Adrenal gland (tissue), 5 donors: ENCODE data around the gene CSF1R.

ENCODE experiments used
- POLR2A ChIP-seq, 2 donors: fragments of 450-650 bp; IDR thresholded peaks; one replicate each; pipeline ENCODE4 v1.6.1; 2017; ENCODE audit warnings: antibody characterized with exemption in 2 of 2, mild to moderate bottlenecking in 2 of 2, moderate library complexity in 1 of 2
- TF ChIP-seq, protein P1 (sequence below), 6 experiments: fragments of 450-650 bp in 4 of 6; fragments of 200-600 bp in 2 of 6; sonication (generic) in 1 of 6; IDR thresholded peaks; 1 replicate in 5 of 6; 2 replicates in 1 of 6; pipeline versions ENCODE4 v1.5.1 to v1.8.0; 2016 to 2021; ENCODE audit warnings: antibody characterized with exemption in 6 of 6, mild to moderate bottlenecking in 2 of 6, moderate library complexity in 1 of 6
- donor health status: DM: no; HTN: no; CAD: no.

DNA sequence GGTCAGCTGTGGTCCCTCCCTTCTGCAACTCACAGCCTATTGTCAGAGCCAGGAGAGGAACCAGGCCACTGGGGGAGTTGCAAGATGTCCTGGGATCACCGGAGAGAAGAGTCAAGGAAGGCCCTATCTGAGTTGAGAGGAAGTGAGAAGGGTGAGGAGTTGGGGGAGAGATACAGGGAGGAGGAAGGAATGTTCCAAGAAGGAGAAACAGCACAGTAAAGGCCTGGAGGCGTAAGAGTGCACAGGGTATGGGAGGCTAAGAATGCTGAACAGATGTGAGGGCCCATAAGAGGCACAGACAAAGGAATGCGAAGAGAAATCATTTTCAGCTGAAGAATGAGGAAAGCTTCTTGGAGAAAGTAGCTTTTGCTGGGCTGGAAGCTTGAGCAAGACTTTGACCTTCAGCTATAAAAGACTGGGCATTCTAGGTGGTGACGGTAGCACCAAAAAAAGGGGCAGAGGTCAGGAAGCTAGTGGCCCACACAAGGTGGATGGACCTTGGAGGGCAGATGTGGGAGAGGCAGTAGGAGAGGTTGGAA lies 21.6 kb upstream of the CSF1R start:
- TF ChIP-seq POLR2A (IDR thresholded peaks at IDR 0.05) = no peak
- TF ChIP-seq, protein P1, sequence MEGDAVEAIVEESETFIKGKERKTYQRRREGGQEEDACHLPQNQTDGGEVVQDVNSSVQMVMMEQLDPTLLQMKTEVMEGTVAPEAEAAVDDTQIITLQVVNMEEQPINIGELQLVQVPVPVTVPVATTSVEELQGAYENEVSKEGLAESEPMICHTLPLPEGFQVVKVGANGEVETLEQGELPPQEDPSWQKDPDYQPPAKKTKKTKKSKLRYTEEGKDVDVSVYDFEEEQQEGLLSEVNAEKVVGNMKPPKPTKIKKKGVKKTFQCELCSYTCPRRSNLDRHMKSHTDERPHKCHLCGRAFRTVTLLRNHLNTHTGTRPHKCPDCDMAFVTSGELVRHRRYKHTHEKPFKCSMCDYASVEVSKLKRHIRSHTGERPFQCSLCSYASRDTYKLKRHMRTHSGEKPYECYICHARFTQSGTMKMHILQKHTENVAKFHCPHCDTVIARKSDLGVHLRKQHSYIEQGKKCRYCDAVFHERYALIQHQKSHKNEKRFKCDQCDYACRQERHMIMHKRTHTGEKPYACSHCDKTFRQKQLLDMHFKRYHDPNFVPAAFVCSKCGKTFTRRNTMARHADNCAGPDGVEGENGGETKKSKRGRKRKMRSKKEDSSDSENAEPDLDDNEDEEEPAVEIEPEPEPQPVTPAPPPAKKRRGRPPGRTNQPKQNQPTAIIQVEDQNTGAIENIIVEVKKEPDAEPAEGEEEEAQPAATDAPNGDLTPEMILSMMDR (IDR thresholded peaks at IDR 0.05) = no peak
